Heart left ventricle (tissue), 13 donors: ENCODE results near the gene PPM1A.

Experiments used
- CTCF ChIP-seq, 12 donors: fragments of 200-600 bp; sonication (generic) in 4 of 12; IDR thresholded peaks; one replicate each; pipeline versions ENCODE4 v1.5.0 to v1.8.0; 2018 to 2022; ENCODE audit warnings: antibody characterized with exemption in 12 of 12, mild to moderate bottlenecking in 5 of 12
- POLR2A ChIP-seq, 2 donors: fragments of 450-650 bp; IDR thresholded peaks; one replicate each; pipeline ENCODE4 v1.6.1; 2017; ENCODE audit warnings: antibody characterized with exemption in 2 of 2, mild to moderate bottlenecking in 2 of 2, moderate library complexity in 2 of 2
- donor health status: ischemic (EF 13 %, LVEDD 7.1; RV severe dilation, severe dysfunction).
- donor health status: DM: no; HTN: yes; CAD: no.
- donor health status: DM: no; HTN: no; CAD: no.
- donor health status: ischemic (EF 25% LVEDD 6.9; RV normal size, moderate dysfunction).
- donor health status: ischemic (EF 25% LVEDD 5.7; RV mildly dilated, moderate dysfunction).
- donor health status: ischemic (EF 35%, LVEDD 5.7; RV mildly dilated, moderate dysfunction).
- donor health status: nonischemic (EF 11% LVEDD 7.7; RV severe dilation, severe dysfunction).
- donor health status: DM: yes; HTN: yes; CAD: no.
- donor health status: PGD.
- donor health status: ischemic (EF 29% LVEDD 5.4; RV normal size, mild dysfunction).
- donor health status: nonischemic (EF 23%, LVEDD 6.1; RV moderate dilation, normal function).

DNA sequence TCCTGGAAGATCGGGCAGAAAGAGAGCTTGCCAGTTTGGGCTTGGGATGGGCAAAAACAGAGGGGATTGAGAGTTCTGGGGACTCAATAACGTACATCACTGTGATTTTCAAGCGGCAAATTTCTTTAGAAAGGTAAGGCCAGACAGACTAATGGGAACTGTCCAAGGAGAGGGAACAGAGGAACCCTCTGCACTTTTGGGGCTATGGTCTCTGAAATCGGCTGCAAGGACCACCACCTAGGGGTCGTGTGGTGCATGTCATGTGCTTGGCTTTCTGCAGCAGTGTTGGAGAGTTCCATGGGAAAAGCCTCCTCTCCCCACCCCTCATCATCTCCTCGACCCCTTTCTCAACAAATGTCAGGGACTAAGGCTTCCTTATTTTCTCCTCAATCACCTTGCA, 79.6 kb downstream of the PPM1A start:
- no peak for TF ChIP-seq CTCF (IDR thresholded peaks at IDR 0.05)
- no peak for TF ChIP-seq POLR2A (IDR thresholded peaks at IDR 0.05)
